H9 (cell line): Measurements from ENCODE around the gene KIAA0930. TPM values are rescaled to one million over a fixed set of nuclear protein-coding genes. Genes with fewer than 3 reads are reported as not detected.

Source experiments
- DNase-seq: peaks from one replicate; pipeline ENCODE4 v3.0.0-alpha.2; 2017
- H2AFZ ChIP-seq: one replicate; pipeline ENCODE4 v1.6.1; 2013; ENCODE audit warnings: mild to moderate bottlenecking, low read length, control low read depth, moderate library complexity
- H2AK5ac ChIP-seq: 2 replicates; pipeline ENCODE4 v1.6.1; 2013; ENCODE audit warnings: low read length, control low read depth, mixed read lengths; ENCODE audit not compliant: insufficient read length
- H2BK120ac ChIP-seq: one replicate; pipeline ENCODE4 v1.6.1; 2013; ENCODE audit warnings: low read depth, mild to moderate bottlenecking, low read length, control low read depth, inconsistent platforms; ENCODE audit not compliant: poor library complexity, severe bottlenecking
- H2BK12ac ChIP-seq: 2 replicates; pipeline ENCODE4 v1.6.1; 2013; ENCODE audit warnings: low read length, control low read depth, mixed read lengths, low read depth; ENCODE audit not compliant: insufficient read length
- H2BK15ac ChIP-seq: 2 replicates; pipeline ENCODE4 v1.6.1; 2013; ENCODE audit warnings: low read depth, low read length, control low read depth
- H2BK20ac ChIP-seq: one replicate; pipeline ENCODE4 v1.6.1; 2013; ENCODE audit warnings: low read depth, mild to moderate bottlenecking, low read length, control low read depth, inconsistent platforms; ENCODE audit not compliant: poor library complexity, severe bottlenecking
- H2BK5ac ChIP-seq: 2 replicates; pipeline ENCODE4 v1.6.1; 2013; ENCODE audit warnings: low read length, control low read depth, mixed read lengths; ENCODE audit not compliant: insufficient read length
- H3K14ac ChIP-seq: 2 replicates; pipeline ENCODE4 v1.6.1; 2013; ENCODE audit warnings: low read length, control low read depth; ENCODE audit not compliant: insufficient read depth
- H3K18ac ChIP-seq: 2 replicates; pipeline ENCODE4 v1.6.1; 2013; ENCODE audit warnings: low read depth, mild to moderate bottlenecking, mixed read lengths, low read length, control low read depth; ENCODE audit not compliant: insufficient read length
- H3K23ac ChIP-seq: 2 replicates; pipeline ENCODE4 v1.6.1; 2013; ENCODE audit warnings: low read length, control low read depth, mixed read lengths, low read depth; ENCODE audit not compliant: insufficient read length
- H3K23me2 ChIP-seq: 2 replicates; pipeline ENCODE4 v1.6.1; 2013; ENCODE audit warnings: low read depth, mild to moderate bottlenecking, mixed read lengths, low read length, control low read depth; ENCODE audit not compliant: insufficient read length, poor library complexity, severe bottlenecking
- H3K27ac ChIP-seq: 2 replicates; pipeline ENCODE4 v1.5.1; 2013; ENCODE audit warnings: low read length, control low read depth, mixed read lengths, low read depth; ENCODE audit not compliant: insufficient read length
- H3K27me3 ChIP-seq: 2 replicates; pipeline ENCODE4 v1.6.1; 2013; ENCODE audit warnings: low read length, control low read depth, inconsistent platforms; ENCODE audit not compliant: insufficient read depth
- H3K4ac ChIP-seq: 2 replicates; pipeline ENCODE4 v1.6.1; 2013; ENCODE audit warnings: low read depth, mild to moderate bottlenecking, control low read depth, inconsistent platforms, low read length, moderate library complexity
- H3K4me1 ChIP-seq: 2 replicates; pipeline ENCODE4 v1.6.1; 2013; ENCODE audit warnings: low read length, control low read depth, inconsistent platforms; ENCODE audit not compliant: insufficient read depth
- H3K4me2 ChIP-seq: 2 replicates; pipeline ENCODE4 v1.6.1; 2013; ENCODE audit warnings: low read length, control low read depth, mixed read lengths; ENCODE audit not compliant: insufficient read length, insufficient read depth
- H3K56ac ChIP-seq: 2 replicates; pipeline ENCODE4 v1.6.1; 2013; ENCODE audit warnings: low read depth, mild to moderate bottlenecking, mixed read lengths, low read length, control low read depth; ENCODE audit not compliant: insufficient read length
- H3K79me1 ChIP-seq: 2 replicates; pipeline ENCODE4 v1.6.1; 2013; ENCODE audit warnings: low read depth, mild to moderate bottlenecking, moderate library complexity, low read length, control low read depth, inconsistent platforms; ENCODE audit not compliant: insufficient read depth, poor library complexity, severe bottlenecking
- H3K79me2 ChIP-seq: 2 replicates; pipeline ENCODE4 v1.6.1; 2013; ENCODE audit warnings: low read length, control low read depth, inconsistent platforms; ENCODE audit not compliant: insufficient read depth
- H3K9ac ChIP-seq: 2 replicates; pipeline ENCODE4 v1.6.1; 2013; ENCODE audit warnings: low read length, control low read depth, mixed read lengths; ENCODE audit not compliant: insufficient read length; ENCODE audit errors: extremely low read depth
- H3K9me3 ChIP-seq: one replicate; pipeline ENCODE4 v1.6.1; 2013; ENCODE audit warnings: low read depth, low read length, inconsistent platforms; ENCODE audit not compliant: control insufficient read depth
- H3T11ph ChIP-seq: one replicate; pipeline ENCODE4 v1.6.1; 2013; ENCODE audit warnings: mild to moderate bottlenecking, low read length, control low read depth, inconsistent platforms
- H4K20me1 ChIP-seq: one replicate; pipeline ENCODE4 v1.6.1; 2013; ENCODE audit not compliant: control insufficient read depth, insufficient read length, insufficient read depth
- H4K5ac ChIP-seq: 2 replicates; pipeline ENCODE4 v1.6.1; 2013; ENCODE audit warnings: low read depth, mild to moderate bottlenecking, mixed read lengths, low read length, control low read depth; ENCODE audit not compliant: insufficient read length
- H4K8ac ChIP-seq: replicated peaks from 2 replicates; pipeline ENCODE4 v1.6.1; 2013; ENCODE audit warnings: low read length, control low read depth, mixed read lengths, low read depth; ENCODE audit not compliant: insufficient read length
- H4K91ac ChIP-seq: 2 replicates; pipeline ENCODE4 v1.6.1; 2013; ENCODE audit warnings: low read depth, mild to moderate bottlenecking, moderate library complexity, mixed read lengths, low read length, control low read depth; ENCODE audit not compliant: insufficient read length
- H3K27ac Mint-ChIP-seq, 3 experiments: 2 replicates in 2 of 3; 3 replicates in 1 of 3; pipeline ENCODE4 v1.8.0; 2020 to 2021; ENCODE audit warnings: mixed read lengths in 3 of 3, mild to moderate bottlenecking in 1 of 3, moderate library complexity in 1 of 3
- H3K27me3 Mint-ChIP-seq: 2 replicates; pipeline ENCODE4 v1.8.0; 2021; ENCODE audit warnings: low read depth, mild to moderate bottlenecking, moderate library complexity, mixed read lengths
- H3K36me3 Mint-ChIP-seq, 3 experiments: 2 replicates in 2 of 3; 3 replicates in 1 of 3; pipeline ENCODE4 v1.8.0; 2020 to 2021; ENCODE audit warnings: low read depth in 3 of 3, mixed read lengths in 3 of 3; ENCODE audit not compliant: insufficient read depth in 1 of 3
- H3K4me1 Mint-ChIP-seq, 2 experiments: 2 replicates each; pipeline ENCODE4 v1.8.0; 2020; ENCODE audit warnings: mixed read lengths in 2 of 2
- H3K4me3 Mint-ChIP-seq, 2 experiments: 2 replicates in 1 of 2; 3 replicates in 1 of 2; pipeline ENCODE4 v1.8.0; 2020 to 2021; ENCODE audit warnings: mild to moderate bottlenecking in 2 of 2, mixed read lengths in 2 of 2, moderate library complexity in 1 of 2
- H3K9me3 Mint-ChIP-seq, 2 experiments: 2 replicates in 1 of 2; 3 replicates in 1 of 2; pipeline ENCODE4 v1.8.0; 2020; ENCODE audit warnings: mild to moderate bottlenecking in 2 of 2, mixed read lengths in 2 of 2, moderate library complexity in 1 of 2
- WGBS: extraction: QIAGEN DNeasy Blood & Tissue Kit; methylation state at CpG from one replicate; pipeline ENCODE4 v1.1.7; 2013; ENCODE audit warnings: missing lambda C conversion rate, low lambda C conversion rate, mixed read lengths; ENCODE audit not compliant: insufficient read length; ENCODE audit errors: extremely low coverage; 5-methylcytosine and 5-hydroxymethylcytosine counted together
- total RNA-seq: library from RNA; stranded (reverse); gene quantifications from 2 replicates; pipeline ENCODE4 v1.2.1, GENCODE V29; 2021
- TF ChIP-seq, protein P1 (sequence below): fragments of 200-600 bp; sonication (generic); conservative IDR thresholded peaks from 3 replicates; pipeline ENCODE4 v1.8.0; 2021; ENCODE audit warnings: antibody characterized with exemption, mild to moderate bottlenecking

KIAA0930 gene
- total RNA-seq, 1 experiment from 2014 or later = 46.2 TPM

- no peak overlapping the region for H4K5ac ChIP-seq
- peak overlapping the region; percentile 53 to 94 (median 92); a peak in 5 of 7 replicates for H3K27ac Mint-ChIP-seq
- no peak overlapping the region for H2BK12ac ChIP-seq
- H3K9ac ChIP-seq = no peak overlapping the region
- H2AK5ac ChIP-seq = no peak overlapping the region
- H3K27ac ChIP-seq = no peak overlapping the region
- H3K14ac ChIP-seq = no peak overlapping the region
- peaks cover 37% of the 10 kb centered on the region for H3K27me3 Mint-ChIP-seq
- H3K9me3 ChIP-seq = no peaks in the 10 kb centered on the region
- H4K8ac ChIP-seq = no peak overlapping the region
- no peak overlapping the region for H3K18ac ChIP-seq
- peaks cover 2% of the 10 kb centered on the region; the same call in 1 of the 2 replicates for H3K4me1 ChIP-seq
- H2BK20ac ChIP-seq = no peak overlapping the region
- no peaks in the 10 kb centered on the region for H4K20me1 ChIP-seq
- no peaks in the 10 kb centered on the region for H3K9me3 Mint-ChIP-seq
- no CpG with 5 or more reads among the region's 47 CpGs for WGBS
- H3K23me2 ChIP-seq = peaks cover 14% of the 10 kb centered on the region
- TF ChIP-seq, protein P1, sequence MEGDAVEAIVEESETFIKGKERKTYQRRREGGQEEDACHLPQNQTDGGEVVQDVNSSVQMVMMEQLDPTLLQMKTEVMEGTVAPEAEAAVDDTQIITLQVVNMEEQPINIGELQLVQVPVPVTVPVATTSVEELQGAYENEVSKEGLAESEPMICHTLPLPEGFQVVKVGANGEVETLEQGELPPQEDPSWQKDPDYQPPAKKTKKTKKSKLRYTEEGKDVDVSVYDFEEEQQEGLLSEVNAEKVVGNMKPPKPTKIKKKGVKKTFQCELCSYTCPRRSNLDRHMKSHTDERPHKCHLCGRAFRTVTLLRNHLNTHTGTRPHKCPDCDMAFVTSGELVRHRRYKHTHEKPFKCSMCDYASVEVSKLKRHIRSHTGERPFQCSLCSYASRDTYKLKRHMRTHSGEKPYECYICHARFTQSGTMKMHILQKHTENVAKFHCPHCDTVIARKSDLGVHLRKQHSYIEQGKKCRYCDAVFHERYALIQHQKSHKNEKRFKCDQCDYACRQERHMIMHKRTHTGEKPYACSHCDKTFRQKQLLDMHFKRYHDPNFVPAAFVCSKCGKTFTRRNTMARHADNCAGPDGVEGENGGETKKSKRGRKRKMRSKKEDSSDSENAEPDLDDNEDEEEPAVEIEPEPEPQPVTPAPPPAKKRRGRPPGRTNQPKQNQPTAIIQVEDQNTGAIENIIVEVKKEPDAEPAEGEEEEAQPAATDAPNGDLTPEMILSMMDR = no peak
- H4K91ac ChIP-seq = no peak overlapping the region
- H2BK120ac ChIP-seq = no peak overlapping the region
- no peaks in the 10 kb centered on the region; the same call in 1 of the 2 replicates for H3K27me3 ChIP-seq
- peak overlapping the region; percentile 40 for H3K4me2 ChIP-seq
- no peak overlapping the region for H3K23ac ChIP-seq
- no peak overlapping the region for H3K4ac ChIP-seq
- H3K56ac ChIP-seq = no peak overlapping the region
- H3K79me2 ChIP-seq = no peaks in the 10 kb centered on the region
- peak overlapping the region; percentile 82 to 93 for H3K4me3 Mint-ChIP-seq
- no peak overlapping the region for H3T11ph ChIP-seq
- no peak overlapping the region for H2BK15ac ChIP-seq
- H2AFZ ChIP-seq = no peak overlapping the region
- H3K79me1 ChIP-seq = no peaks in the 10 kb centered on the region
- H3K4me1 Mint-ChIP-seq = peaks cover 15 to 22% of the 10 kb centered on the region in 2 experiments
- no peak overlapping the region for H2BK5ac ChIP-seq
- peak; percentile 97 for DNase-seq
- no peaks in the 10 kb centered on the region for H3K36me3 Mint-ChIP-seq
Measured at GRCh38 chr22:45268167-45268957, 27.7 kb upstream of the KIAA0930 start.
